HG03097 (cell line): Measurements from ENCODE around the gene SRSF1.
"Not testable (repeated sequence)": the region's sequence is repeated elsewhere in the genome, so short reads cannot be mapped to it uniquely, and the experiment has no call there.

ENCODE experiments used
- ATAC-seq: cut with Tn5 transposase; IDR thresholded peaks from one replicate; pipeline ENCODE4 v1.9.1; 2021; ENCODE audit not compliant: unreplicated experiment, low FRiP score

Gene SRSF1

GRCh38 chr17:58006924-58007780, at the start of gene SRSF1:
SRSF1 (minus strand) TSS chr17:58007246; CDS start chr17:58007137, 109 bp downstream.
- peak; percentile 91 for ATAC-seq

DNA sequence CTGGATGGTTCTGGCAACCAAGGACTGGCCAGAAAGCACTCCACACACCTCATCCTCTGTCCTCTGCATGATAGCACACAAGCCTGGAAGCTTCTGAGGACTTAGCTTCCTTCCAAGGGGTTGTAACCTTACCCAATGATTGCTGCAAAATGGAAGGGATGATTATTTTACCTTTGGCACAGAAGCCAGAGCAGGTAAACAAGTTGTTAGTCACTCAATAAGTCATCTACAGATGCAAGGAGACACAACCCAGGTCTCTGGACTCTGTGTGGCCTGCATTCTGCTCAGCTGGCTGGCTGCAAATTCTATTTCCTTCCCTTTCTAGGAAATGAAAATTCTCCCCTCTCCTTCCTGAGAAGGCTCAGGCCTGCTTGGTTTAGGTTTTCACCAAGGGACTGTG, 49.4 kb upstream of the SRSF1 start:
- ATAC-seq = no peak

DNA sequence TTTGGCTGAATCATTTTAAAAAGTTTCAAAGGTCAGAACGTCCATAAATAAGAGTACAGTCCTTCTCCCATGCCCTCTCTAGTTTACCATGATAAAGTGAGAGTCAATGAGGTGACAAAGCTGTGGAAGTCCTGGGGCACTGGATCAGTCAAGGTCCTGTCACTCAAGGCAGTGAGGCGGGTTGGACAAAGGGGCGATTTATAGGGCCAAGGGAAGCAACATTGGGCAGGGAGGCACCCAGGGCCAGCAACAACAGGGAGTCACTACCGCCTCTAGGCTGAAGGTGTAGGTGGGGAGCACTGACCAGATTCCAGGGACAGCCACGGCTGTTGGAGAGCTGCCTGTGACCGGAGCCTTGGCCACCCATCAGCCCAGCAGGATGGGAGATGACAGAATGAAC, 47.6 kb upstream of the SRSF1 start:
- ATAC-seq = no peak

GRCh38 chr17:58052945-58053715, 46.1 kb upstream of the SRSF1 start:
- no peak for ATAC-seq

DNA sequence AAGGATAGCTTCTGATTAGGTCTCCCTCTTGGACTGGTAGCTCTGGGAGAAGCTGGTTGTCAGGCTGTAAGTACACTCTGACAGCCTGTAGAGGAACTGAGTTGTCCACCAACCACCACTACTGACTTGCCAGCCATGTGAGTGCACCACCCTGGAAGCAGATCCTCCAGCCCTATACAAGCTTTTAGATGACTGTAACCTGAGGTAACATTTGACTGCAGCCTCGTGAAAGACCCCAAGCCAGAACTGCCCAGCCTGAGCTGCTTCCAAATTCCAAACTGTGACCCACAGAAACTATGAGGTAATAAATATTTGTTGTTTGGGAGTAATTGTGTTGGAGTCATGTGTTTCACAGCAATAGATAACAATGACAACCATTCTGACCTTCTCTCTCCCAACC, 45.4 kb upstream of the SRSF1 start:
- ATAC-seq = no peak

GRCh38 chr17:58051468-58051867, 44.4 kb upstream of the SRSF1 start:
- ATAC-seq = no peak

DNA sequence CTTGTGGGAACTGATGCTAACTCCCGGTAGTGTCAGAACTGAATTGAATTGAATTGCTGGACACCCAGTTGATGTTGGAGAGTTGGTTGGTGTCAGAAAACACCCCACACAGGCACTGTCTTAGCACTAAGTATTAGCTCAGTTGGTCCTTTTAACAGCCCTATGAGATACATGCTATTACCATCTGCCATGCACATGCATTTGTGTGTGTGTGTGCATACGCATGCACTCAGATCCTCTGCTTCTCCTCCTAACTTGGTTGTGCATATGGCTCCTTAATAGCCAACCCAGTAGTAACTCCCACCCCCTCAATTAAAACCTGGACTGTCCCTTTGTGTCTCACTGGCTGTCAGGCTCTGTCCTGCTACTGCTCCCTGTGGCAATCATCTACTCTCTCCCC, 43.9 kb upstream of the SRSF1 start:
- ATAC-seq = no peak

GRCh38 chr17:58049533-58049932, 42.5 kb upstream of the SRSF1 start:
- ATAC-seq = no peak

- no peak for ATAC-seq
Observed at GRCh38 chr17:58047376-58048150, 40.5 kb upstream of the SRSF1 start.

- ATAC-seq = no peak
Observed at GRCh38 chr17:58046239-58047094, 39.4 kb upstream of the SRSF1 start.

GRCh38 chr17:58044256-58044655, 37.2 kb upstream of the SRSF1 start:
- ATAC-seq = not testable (repeated sequence)

DNA sequence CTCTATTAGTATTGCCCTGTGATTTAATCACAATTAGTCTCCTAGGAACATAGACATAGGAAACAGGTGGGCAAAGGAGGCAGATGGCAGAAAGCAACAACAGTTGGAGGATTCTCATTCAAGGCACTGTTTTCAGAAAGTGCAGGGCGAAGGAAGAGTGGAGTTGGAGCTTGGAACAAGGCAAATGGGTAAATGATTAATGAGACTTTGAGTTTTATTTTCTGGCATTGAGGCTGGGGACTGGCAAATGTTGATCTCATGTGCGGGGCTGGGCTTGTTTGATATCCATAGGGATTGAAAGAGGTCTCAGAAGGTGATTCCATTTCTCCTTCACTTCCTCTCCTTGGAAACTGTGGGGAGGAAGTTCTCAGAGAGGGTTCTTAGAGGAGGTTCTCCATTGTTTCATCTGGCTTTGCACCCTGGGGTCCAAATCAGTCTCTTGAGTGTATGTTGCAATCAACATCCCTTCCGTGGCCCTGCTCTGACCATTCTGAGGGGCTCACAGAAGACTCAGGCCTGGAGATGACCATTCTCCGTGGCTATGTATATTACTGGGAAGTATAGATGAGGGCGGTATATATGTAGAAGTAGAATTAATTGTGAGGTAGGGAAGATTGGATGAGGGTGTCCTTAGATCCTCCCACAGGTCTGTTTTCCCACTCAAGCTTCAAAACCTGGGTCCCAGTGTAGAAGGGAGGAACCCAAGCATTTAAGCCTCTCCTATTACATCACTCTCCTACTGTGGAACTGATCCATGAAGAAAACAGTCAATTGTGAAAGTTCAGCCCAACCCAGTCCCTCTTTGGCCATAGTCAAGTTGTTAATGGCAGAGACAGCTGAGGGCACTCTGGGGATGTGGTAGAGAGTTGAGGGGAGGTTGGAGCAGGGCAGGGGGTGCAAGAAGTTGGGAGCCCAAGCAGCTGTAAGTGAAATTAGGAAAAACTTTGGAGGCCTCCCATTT, 36.5 kb upstream of the SRSF1 start:
- ATAC-seq = no peak

DNA sequence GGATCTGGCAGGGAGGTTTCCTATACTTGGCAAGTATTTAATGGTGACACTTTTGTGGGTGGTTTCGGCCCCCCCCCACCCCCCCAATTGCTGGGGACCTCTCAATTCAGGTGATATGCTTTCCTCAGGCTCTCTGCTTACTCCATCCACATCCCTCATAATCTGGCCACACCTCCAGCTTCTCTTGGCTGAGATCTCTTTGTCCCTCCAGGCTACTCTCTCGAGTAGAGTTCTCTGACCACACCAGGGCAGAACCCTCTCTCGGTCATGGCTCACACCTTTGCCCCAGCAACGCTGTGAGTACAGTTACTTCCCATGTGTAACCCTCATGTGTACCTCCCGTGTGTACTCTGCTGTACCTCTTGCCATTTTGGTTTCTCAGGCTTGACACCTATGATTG, 34.1 kb upstream of the SRSF1 start:
- no peak for ATAC-seq

GRCh38 chr17:58040386-58040785, 33.3 kb upstream of the SRSF1 start:
- ATAC-seq = no peak

GRCh38 chr17:58039975-58040374, 32.9 kb upstream of the SRSF1 start:
- no peak for ATAC-seq

- ATAC-seq = no peak
Observed at GRCh38 chr17:58032691-58033415, 25.8 kb upstream of the SRSF1 start.

DNA sequence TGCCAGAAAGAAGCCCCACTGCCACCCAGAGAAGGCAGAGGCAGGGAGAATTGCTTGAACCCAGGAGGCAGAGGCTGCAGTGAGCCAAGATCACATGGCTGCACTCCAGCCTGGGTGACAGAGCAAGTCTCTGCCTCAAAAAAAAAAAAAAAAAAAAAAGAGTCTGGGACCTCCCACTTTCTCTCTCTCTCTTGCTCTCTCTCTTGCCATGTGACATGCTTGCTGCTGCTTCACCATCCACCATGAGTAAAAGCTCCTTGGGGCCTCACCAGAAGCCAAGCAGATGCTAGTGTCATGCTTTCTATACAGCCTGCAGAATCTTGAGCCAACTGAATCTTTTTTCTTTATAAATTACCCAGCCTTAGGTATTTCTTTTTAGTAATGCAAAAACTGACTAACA, 21.5 kb upstream of the SRSF1 start:
- ATAC-seq = no peak

DNA sequence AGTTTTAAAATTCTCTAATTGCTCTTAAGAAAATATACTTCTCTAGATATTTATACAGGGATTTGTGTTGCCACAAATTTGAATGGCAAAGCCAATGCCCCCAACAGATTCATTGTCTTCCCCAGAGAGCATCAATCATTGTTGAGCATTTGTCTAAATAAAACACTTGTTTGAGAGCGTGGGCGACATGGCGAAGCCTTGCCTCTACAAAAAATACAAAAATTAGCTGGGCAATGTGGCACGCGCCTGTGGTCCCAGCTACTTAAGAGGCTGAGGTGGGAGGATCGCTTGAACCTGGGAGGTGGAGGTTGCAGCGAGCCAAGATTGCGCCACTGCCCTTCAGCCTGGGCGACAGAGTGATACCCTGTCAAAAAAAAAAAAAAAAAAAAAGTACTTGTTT, 13.4 kb upstream of the SRSF1 start:
- no peak for ATAC-seq
